HG02870 (cell line): ENCODE results near the gene CELF1.
"Not testable (repeated sequence)": the region's sequence is repeated elsewhere in the genome, so short reads cannot be mapped to it uniquely, and the experiment has no call there.

Experiments
- ATAC-seq: cut with Tn5 transposase; IDR thresholded peaks from one replicate; pipeline ENCODE4 v1.9.1; 2021; ENCODE audit warnings: mild to moderate bottlenecking, moderate library complexity; ENCODE audit not compliant: unreplicated experiment

The CELF1 gene

DNA sequence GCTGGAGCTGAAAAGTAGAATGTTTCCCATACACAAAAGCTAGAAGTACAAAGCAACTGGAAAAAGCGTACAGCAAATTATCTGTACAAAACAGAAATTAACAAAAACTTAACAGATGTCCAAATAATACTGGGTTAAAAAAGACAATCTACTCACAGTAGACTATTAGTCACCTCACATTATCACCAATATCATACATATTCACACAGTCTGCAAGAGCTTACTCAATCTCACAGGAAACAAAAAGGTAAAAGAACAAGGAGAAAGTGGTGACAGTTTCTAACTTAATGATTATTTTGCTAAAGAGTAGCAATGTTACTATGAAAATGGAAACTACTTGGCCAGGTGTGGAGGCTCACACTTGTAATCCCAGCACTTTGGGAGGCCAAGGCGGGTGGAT is 11.9 kb downstream of the CELF1 start:
- ATAC-seq, result no peak

DNA sequence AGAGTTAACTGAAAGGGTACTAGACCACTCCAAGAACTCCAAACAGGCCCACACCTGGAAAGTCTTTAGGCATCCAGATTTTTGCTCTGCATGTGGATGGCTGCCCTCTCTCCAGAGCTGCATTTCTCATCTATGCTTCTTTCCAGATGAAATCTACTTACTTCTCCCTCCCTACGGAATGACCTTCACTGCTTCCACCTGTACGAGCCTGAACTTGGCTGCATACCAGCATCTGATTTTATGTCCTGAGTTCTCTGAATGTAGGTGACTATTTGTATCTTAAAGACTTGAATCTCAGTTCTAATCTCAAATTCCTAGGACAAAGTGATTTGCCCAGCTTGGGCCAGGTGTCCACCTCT is 13.3 kb downstream of the CELF1 start:
- no peak for ATAC-seq

DNA sequence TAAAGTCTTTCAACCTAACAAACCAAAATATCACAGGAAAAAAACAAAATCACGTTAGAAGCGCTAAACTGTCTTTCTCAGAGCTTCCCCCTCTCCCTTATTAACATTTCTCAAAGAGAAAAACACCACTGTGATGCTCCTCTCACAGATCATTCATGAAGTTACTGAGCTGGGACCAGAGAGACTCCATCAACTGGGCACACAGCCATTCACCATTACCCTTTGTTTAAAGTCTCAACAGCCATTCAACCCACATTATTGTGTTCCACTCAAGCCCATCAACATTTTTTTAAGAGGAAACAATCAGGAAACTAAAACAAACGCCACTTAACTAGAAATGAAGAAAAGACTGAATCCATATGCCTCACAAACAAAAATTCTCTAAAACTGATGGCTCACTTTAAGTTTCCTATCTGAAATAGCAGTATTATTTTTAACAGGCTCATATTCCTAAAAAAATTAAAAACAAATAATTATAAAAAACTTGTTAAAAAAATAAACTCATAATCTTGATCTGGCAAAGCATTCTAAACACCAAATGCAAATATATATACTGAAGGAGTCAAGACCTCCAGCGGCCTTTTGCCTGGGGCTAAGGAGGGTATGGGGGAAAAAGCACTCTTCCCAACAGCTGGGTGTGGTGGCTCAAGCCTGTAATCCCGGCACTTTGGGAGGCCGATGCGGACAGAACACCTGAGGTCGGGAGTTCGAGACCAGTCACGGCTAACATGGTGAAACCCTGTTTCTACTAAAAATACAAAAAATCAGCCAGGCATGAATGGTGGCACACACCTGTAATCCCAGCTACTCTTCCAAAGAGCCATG is 14.0 kb downstream of the CELF1 start:
- ATAC-seq, result no peak

DNA sequence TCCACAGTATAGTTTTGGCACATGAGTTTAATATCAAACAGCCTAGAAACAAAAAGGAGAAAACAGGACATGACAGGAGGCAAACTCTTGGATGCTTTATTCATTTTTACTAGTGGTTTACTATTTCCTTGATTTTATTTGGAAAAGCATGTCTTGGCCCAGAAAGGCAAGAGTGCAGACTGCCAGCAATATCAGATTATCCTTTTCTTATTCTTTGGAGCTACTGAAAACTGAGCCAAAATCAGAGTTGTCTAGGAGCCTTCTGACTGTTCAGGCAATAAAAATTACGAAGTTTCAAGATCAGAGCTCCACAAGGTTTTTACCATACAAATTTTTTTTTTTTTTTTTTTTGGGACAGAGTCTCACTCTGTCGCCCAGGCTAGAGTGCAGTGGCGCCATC is 16.0 kb downstream of the CELF1 start:
- ATAC-seq, result no peak

DNA sequence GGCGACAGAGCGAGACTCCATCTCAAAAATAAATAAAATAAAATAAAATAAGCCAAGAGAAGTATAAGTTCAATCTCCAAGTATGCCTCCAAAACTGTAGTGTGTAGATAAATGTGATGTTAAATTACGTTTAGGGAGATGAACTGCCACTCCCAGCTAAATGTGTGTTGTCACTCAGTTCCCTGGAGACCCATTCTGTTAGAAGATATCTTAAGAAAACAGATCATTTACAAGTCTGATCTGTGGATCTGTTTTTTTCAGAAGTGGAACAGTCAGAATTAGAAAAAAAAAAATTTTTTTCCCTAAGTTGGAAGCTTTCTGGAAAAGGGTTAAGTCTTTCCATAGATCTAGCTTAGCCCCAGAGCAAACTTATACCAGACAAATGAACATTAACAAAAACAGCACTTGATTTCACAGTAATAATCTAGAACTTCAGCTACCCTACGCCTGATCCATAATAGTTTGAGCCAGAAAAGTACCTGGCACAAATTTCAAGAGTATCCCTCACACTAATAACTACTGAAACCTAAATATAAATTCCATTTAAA is 18.2 kb downstream of the CELF1 start:
- no peak for ATAC-seq

DNA sequence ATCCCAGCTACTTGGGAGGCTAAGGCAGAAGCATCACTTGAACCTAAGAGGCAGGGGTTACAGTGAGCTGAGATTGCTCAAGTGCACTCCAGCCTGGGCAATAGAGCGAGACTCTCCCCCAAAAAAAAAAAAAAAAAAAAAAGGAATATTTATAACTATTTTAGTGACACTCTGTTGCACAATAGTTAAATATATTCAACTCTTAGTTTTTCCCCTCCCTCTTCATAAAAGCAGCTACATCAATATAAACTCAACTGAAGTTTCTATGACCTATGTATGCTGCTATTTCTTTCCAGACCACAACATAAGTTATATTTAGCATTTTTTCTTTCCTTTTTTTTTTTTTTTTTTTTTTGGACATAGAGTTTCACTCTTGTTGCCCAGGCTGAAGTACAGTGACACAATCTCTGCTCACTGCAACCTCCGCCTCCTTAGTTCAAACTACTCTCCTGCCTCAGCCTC is 19.2 kb downstream of the CELF1 start:
- no peak for ATAC-seq

DNA sequence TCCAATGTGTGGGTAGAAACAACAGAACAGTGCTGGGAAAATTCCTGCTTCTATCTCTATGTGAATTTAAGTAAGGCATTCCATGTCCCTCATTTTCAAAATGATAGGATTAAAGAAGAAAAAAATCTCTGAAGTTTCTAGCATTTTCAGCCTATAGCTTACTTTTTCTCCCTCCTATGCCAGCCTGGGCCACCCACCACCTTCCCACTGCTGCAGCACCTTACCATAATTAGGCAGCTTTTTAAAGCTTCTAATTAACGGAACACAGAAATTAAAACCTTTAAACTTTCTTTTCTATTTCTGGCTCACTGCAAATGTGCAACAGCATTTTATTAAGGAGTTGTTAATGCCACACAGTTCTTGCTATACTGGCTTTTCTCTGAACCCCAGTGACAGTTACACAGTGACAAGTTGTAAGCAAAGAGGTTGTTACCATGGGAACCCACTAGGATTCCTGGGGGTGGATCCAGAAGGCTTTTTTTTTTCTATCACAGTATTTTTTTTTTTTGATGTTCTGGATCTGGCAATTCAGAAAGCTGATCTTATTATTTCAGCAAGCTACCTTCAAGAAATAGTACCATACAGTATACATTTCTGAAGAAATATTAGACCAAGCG is 20.2 kb downstream of the CELF1 start:
- ATAC-seq, result no peak

DNA sequence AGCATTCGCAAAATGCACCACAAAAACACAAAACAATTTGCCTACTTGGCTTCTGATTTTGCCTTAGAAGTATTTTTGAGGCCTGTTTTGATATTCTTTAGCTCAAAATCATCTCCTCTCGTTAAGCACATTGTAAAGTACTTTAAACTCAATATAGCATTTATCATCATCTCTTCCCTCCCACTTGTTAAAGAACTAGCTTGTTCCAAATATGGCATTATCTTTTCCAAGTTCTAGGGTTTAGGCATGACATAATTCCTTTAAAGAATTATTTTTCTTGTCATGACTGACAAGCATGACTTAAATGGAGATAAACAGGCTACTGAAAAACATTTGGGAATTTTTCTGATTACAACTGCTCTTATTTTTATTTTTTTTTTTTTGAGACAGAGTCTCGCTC is 21.3 kb downstream of the CELF1 start:
- no peak for ATAC-seq

DNA sequence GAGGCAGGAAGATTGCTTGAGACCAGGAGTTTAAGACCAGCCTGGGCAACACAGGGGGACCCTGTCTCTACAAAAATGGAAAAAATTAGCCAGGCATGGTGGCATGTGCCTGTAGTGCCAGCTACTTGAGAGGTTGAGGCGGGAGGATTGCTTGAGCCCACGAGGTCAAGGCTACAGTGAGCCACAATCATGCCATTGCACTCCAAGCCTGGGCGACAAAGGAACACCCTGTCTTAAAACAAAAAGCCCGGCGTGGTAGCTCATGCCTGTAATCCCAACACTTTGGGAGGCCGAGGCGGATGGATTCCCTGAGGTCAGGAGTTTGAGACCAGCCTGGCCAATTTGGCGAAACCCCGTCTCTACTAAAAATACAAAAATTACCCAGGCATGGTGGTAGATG is 22.2 kb downstream of the CELF1 start:
- ATAC-seq, result not testable (repeated sequence)

DNA sequence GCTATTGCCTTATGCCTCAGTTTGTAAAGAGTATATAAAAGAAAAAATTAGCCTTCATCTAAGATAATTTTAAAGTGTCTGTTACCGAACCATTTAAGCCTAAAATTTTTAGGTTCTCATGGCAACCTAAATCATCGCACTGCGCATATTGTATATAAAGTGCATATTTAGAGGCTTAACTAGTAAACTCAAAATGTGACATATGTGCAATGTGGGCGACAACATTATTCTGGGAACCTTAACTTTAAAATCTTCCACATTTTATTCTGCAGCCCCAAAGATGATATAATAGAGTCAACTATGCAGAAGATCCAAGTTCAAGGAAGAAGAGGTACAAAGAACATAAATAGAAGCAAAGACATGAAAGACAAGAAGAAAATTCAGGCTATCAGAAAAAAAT is 23.0 kb downstream of the CELF1 start:
- no peak for ATAC-seq

DNA sequence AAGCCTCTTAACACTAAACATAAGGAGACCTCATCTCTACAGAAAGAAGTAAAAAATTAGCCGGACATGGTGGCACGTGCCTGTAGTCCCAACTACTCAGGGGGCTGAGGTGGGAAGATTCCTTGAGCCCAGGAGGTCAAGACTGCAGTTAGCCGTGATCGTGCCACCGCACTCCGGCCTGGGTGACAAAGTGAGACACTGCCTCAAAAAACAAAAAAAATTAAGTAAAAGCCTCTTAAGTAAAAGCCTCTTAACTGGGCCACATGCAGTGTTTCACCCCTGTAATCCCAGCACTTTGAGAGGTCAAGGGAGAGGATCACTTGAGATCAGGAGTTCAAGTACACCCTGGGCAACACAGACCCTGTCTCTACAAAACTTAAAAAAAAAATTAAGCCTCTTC is 25.7 kb downstream of the CELF1 start:
- ATAC-seq, result no peak

DNA sequence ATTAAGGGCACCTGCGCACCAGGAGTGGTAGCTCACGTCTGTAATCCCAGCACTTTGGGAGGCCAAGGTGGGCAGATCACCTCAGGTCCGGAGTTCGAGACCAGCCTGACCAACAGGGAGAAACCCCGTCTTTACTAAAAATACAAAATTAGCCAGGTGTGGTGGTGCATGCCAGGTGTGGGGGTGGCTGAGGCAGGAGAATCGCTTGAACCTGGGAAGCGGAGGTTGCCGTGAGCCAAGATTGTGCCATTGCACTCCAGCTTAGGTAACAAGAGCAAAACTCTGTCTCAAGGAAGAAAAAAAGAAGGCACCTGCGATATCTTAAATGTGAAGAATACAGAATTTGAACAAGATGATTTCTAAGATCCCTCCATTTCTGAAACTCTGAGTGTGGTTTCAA is 26.9 kb downstream of the CELF1 start:
- ATAC-seq, result not testable (repeated sequence)

DNA sequence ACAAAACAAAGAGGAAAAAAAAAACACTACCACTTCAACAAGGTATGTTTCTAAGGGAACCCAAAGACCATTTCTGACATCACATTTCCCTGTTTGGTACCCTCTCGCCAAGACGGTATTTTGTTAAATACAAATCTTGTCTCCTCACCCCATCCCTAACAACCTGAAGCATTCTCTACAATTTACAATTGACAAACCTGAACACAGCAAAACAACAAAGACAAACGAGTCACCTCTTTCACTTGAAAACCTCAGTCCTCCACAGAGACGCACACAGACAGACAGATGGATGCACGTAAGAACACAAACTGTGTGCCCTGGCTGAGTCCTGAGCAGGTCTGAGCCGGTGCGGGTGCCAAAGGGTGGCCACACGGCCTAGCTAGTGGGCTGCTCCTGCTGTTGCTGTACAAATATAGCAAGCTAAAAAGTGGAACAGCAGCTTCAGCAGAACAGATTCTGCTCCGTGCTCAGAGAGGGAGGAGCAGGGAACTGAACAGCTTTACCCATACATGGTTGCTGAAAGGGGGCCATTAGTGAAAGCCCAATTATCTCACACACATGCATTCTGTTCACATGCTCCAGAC is 28.5 kb downstream of the CELF1 start:
- no peak for ATAC-seq

DNA sequence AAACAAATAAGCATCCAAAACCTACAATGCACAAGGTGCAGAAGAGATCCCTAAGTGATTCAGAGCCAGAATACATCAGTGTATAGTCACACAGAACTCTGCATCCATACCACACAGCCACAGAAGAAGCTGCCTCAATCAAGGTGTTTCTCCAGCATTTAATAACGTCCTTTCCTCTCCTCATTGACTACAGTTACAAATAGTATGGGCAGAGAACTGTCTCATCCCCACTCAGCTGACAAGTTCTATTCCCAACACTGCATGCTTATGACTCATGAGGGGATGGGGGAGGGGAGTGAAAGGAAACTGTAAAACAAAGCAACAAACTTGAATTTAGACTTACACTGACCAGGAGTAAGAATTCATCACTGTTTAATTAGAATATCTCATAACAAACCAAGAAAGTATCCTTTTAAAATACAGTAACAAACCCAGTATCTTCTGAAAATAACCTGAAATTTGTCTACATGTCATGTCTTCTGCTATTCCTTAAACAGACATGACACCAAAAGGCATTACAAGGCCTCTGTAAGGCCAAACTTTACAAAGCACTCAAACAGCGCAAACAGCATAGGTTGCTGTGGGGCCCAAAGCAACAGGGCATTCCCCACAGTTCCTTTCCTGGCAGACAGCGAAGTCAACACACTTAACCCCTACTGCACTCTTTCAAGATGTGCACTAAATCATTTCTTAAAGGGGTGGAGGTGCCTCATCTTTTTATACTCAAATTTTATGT is 29.3 kb downstream of the CELF1 start:
- ATAC-seq, result peak; percentile 49

DNA sequence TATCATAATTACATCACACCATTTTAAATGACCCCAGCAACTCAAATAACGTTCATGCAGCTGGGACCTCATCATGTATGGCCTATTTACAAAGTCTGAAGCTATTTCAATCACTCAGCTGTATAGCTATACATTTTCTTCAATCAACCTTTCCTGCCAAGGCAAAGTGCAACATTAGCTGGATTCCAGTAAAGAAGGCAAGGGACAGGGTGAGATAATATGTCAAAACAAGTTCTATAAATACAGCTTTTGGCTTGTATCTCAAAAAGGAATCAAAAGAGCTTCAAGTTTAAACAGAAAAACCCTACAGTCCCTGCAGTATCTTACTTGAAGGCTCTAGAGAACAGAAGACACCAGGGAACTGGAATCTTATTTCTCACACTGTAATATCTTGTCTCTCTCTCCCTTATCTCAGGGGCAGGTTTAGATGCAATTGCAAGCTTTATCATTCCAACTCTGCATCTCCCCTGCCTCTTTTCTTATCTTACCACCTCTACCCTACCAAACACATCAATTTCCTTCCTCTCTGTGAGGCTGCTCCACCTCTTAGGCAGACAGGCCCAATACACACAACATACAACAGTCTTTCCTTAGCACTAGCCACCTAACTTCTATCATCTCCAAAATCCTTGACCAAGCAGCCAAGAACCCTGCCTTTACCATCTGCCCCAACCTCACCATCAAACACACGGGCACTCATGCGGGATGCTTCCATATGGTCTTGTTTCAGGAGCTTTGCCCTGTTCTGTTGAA is 34.5 kb downstream of the CELF1 start:
- ATAC-seq, result no peak

DNA sequence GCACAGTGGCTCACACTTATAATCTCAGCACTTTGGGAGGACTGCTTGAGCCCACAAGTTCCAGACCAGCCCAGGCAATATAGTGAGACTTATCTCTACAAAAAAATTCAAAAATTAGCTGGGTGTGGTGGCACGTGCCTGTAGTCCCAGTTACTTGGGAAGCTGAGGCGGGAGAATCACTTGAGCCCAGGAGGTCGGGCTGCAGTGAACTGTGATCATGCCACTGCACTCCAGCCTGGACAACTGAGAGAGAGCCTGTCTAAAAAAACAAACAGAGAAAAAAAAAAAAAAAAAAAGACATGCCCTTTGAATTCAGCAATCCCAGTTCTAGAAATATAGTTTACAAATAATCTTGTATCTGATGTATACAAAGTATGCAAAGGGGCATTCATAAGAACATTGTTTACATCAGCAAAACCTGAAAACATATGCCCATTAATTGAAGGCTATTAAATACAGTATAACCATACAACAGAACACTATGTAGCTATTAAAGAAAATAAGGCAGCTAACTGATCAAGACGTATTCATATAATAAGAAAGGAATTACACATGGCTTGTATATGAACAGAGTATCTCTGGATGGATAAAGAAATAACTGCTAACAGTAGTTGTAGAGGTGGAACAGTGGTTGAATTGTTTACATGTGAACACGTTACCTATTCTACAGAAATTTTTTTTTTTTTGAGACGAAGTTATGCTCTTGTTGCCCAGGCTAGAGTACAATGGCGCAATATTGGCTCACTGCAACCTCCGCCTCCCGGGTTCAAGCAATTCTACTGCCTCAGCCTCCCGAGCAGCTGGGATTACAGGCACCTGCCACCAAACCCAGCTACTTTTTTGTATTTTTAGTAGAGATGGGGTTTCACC is 35.7 kb downstream of the CELF1 start:
- no peak for ATAC-seq

DNA sequence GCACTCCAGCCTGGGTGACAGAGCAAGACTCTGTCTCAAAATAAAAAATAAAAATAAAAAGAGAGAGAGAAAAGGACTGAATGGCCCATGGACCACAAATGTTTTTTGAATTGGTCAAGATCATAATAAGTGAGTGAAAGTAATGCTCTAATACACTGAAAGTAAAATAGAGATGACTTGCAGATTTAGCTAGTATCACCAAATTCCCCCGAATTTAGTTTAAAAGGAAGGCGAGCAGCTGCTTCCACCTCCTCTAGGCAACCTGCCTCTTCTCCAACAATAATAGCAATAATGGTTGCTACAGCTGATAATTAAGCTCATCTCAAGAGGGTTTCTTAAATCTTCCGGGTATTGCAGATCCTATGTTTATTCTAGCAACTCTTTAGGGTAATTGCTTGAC is 36.8 kb downstream of the CELF1 start:
- no peak for ATAC-seq

DNA sequence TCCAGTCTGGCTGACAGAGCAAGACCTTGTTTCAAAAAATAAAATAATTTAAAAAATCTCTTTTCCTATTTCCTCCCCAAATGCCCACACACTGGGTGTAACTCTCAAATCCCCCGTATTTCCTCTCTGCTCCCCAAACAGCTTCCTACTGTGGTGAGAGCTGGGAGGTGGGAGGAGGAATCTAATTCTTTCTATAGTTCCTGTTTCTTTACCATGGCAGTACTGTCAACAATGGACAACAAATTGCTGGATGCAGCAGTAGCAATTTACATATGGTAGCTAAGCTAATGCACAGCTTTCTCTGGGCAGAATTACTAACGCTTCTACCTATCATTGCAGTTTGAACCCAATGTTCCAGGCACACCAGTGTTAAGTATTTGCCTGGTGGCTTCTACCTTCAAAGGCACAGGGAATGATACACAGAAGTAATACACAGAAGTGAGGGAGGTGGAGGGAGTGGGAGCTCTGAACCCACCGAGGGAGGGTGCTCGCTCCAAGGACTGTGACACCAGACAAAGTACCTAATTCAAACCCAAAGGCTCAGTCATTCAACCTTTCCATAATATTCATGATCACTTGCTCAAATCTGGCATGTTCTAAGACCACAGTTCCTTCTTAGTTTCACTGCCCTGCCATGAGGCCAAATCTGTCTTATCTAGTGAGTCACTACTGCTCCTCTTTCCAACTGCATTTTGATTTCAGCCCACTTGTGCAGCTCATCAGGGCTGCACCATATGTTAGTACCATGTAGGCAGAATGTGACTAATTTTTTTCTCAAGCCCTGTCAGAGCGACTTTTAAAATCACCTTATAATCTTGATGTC is 37.9 kb downstream of the CELF1 start:
- ATAC-seq, result peak; percentile 67

DNA sequence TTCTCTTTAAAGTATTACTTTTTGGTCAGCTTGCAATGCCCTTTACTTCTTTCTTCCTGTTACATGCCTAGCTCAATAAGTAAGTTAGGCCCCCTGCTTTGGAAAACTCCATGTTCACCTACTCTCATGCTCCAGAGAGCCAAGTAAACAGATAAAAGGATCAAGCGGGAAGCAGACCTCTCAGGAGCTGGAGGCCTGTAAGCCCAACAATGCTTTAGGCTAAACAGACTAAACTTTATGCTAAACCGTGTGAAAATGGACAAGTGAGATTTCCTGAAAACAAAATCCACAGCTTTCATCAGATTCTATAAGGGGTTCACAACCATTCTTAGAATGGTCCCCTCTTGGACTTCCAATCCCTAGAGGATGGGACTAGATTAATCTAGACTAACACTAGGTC is 40.2 kb downstream of the CELF1 start:
- no peak for ATAC-seq
